HFF-Myc (cell line): Measurements from ENCODE around the gene PRR19.

ENCODE experiments used
- DNase-seq: peaks from one replicate; pipeline ENCODE4 v3.0.0-alpha.2; 2011; ENCODE audit warnings: low read depth; ENCODE audit errors: extremely low read depth
- H3K4me3 ChIP-seq: replicated peaks from 2 replicates; pipeline ENCODE4 v1.5.1; 2011; ENCODE audit warnings: low read depth, mild to moderate bottlenecking, control low read depth, low read length
- CTCF ChIP-seq: IDR thresholded peaks from 2 replicates; pipeline ENCODE4 v1.5.1; 2012; ENCODE audit warnings: mild to moderate bottlenecking, low read depth, low read length, control low read depth; ENCODE audit errors: missing control alignments

Gene PRR19

GRCh38 chr19:42281146-42281826 is 20.6 kb upstream of the PRR19 start:
- no peak for DNase-seq
- H3K4me3 ChIP-seq = peak overlapping the region; percentile 59
- TF ChIP-seq CTCF = no peak

GRCh38 chr19:42281827-42282762 is 19.8 kb upstream of the PRR19 start:
- TF ChIP-seq CTCF = no peak
- peak overlapping the region; percentile 59 for H3K4me3 ChIP-seq
- DNase-seq = no peak

- no peak for DNase-seq
- H3K4me3 ChIP-seq = peak overlapping the region; percentile 38
- TF ChIP-seq CTCF = no peak
These were observed 19.1 kb upstream of the PRR19 start for GRCh38 chr19:42282819-42283187.

GRCh38 chr19:42283188-42284065 is 18.5 kb upstream of the PRR19 start:
- peak overlapping the region; percentile 38 for H3K4me3 ChIP-seq
- no peak for DNase-seq
- no peak for TF ChIP-seq CTCF

- no peak overlapping the region for H3K4me3 ChIP-seq
- no peak for TF ChIP-seq CTCF
- DNase-seq = no peak
These were observed 17.8 kb upstream of the PRR19 start for GRCh38 chr19:42284066-42284501.

GRCh38 chr19:42284591-42285341 is 17.2 kb upstream of the PRR19 start:
- DNase-seq = no peak
- TF ChIP-seq CTCF = no peak
- H3K4me3 ChIP-seq = peak overlapping the region; percentile 66
